ENCODE results near the gene SLC11A1.
A peak's percentile ranks its signal among the peaks of the same experiment; 100 is the strongest.

Gene SLC11A1

GRCh38 chr2:218395090-218395444 is 13.0 kb downstream of the SLC11A1 start:
- no peak for DNase-seq

DNA sequence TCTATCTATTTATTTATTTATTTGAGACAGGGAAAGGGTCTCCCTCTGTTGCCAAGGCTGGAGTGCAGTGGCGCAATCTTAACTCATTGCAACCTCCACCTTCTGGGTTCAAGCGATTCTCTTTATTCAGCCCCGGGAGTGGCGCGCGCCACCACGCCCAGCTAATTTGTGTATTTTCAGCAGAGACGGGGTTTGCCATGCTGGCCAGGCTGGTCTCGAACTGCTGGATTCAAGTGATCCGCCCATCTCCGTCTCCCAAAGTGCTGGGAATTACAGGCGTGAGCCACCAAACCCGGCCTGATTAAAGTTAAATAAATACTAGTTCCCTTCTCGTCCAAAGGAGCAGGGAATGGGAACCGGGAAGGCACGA is 13.4 kb downstream of the SLC11A1 start:
- DNase-seq: no peak

DNA sequence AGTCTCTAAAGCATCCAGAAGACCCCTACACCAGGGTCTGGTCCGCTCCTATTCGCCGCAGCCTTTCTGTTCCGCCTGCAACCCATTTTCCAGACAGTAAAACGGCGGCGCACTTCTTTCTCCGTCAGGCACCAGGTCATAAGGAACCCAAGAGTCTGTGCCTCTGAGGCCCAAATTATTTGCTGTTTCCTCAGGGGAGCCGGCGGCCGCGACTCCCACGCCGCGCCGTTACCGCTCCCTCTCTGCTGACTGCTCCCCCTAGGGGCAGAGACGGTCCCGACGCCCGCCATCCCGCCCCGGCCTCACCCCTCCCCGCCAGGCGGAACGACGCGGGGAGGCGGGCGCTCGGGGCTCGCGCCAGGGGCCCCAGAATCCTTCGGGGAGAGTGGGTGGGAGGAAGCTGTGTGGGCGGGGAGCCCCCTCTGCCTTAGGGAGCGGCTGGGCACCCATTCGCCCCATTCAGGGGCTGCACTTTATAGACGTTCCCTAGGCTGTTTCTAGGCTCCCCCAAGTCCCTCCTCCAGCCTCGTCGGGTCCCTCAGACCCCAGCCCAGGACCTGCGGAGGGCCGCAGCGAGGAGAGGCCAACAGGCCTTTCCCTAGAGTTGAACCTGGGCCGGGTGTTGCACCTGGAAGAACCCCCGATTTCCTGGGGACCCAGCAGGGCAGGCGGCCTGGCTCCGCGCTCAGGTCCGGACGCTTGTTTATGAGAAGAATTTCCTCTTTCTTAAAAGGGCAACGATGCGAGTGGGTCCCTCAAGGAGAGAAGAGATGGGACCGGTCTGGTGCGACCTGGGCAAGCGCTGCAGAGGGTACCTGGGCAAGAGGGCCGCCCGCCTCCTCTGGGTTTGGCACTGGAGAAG is 14.0 kb downstream of the SLC11A1 start:
- peak; percentile 91 for DNase-seq

DNA sequence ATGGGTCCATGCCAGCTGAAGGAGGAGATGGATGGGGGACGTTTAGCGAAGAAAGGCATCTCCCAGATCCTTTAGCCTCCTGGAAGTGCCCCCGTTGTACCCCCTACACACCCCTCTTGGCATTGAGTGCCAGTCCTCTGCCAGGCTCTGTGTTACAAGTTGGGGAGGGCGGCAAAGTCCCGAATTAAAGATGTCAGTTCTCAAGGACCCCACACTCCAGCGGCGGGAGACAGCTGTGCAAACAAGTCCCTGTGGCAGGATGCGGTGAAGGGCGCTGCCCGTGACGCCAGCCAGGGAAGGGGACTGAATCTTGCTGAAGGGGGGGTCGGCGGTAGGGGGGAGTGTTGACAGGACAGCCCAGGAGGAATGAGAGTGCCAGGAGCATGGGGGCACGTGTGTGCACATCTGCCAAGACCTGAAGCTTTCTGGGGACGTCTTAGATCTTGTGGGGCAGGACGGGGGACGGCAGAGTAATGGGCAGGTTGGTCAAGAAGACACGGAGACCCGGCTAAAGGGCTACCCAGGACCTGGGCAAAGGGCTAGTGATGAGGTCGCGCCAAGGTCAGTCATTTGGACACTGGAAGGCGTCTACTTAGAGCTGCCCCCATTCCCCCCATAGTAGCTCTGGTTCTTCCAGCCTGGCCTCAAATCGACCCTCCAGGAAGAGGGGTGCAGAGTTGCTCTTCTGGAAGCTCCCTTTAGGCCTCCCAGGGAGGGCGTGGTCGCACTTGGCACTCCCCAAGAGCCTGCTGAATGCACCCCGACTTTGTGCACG is 14.8 kb downstream of the SLC11A1 start:
- DNase-seq: peak; percentile 79

GRCh38 chr2:218397463-218397819 is 15.4 kb downstream of the SLC11A1 start:
- no peak for DNase-seq

GRCh38 chr2:218397820-218398436 is 15.9 kb downstream of the SLC11A1 start:
- peak; percentile 66 for DNase-seq

GRCh38 chr2:218398437-218399390 is 16.6 kb downstream of the SLC11A1 start:
- peak; percentile 60 for DNase-seq

DNA sequence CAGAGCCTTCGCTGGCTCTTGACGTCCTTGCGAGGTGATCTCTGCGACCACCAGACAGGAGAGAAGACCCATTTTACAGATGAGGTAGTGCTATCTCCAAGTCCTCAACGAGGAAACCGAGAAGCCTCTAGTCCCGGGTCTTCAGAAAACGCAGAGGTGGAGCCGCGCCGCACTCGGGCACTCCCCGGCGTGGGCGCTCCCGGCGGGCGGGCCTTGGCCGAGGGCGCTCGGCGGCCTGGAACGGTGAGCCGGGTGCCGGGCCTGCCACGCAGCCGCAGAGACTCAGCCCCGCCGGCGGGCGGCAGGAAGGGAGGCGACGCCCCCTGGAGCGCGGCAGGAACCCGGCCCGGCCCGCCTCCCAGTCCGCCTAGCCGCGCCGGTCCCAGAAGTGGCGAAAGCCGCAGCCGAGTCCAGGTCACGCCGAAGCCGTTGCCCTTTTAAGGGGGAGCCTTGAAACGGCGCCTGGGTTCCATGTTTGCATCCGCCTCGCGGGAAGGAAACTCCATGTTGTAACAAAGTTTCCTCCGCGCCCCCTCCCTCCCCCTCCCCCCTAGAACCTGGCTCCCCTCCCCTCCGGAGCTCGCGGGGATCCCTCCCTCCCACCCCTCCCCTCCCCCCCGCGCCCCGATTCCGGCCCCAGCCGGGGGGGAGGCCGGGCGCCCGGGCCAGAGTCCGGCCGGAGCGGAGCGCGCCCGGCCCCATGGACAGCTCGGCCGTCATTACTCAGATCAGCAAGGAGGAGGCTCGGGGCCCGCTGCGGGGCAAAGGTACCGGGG is 17.5 kb downstream of the SLC11A1 start, which contains the start of gene CTDSP1:
CTDSP1 (plus strand) TSS at position 478 of the 776 bp plus-strand sequence; CDS start at position 701, 223 bp downstream.
- peak; percentile 89 for DNase-seq

DNA sequence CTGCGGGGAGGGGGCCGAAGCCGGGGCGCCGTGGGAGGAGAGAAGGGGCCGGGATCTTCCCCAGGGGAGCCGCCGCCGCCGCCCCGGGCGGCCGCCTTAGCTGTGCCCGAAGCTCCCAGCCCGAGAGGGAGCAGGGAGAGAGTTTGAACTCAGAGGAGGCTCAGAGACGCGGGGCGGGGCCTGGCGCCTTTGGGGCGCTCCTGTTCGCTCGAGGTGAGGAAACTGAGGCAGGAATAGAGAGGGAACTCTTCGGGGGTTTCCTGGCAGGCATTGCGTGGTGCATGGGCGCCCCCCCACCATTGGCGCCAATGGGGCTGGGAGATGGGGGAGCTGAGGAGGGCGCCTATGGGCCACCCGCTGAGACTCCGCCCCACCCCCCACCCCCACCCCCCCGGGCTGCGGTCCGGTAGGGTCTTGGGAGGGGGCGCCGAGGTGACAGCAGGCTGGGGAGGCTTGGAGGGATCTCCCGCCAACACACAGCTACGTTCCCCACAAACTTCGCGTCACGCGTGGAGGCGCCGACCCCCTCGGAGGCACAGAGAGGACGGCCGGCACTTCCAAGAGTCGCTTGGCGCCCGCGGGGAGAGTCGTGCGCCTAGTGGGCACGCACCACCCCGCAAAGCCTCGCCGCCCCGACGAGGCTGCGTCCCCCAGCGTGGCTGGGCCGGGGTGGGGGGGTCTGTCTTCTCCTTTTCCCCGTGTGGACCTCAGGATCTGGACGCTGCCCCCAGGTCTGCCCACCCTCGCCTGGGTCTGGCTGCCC is 18.3 kb downstream of the SLC11A1 start:
- DNase-seq: no peak

DNA sequence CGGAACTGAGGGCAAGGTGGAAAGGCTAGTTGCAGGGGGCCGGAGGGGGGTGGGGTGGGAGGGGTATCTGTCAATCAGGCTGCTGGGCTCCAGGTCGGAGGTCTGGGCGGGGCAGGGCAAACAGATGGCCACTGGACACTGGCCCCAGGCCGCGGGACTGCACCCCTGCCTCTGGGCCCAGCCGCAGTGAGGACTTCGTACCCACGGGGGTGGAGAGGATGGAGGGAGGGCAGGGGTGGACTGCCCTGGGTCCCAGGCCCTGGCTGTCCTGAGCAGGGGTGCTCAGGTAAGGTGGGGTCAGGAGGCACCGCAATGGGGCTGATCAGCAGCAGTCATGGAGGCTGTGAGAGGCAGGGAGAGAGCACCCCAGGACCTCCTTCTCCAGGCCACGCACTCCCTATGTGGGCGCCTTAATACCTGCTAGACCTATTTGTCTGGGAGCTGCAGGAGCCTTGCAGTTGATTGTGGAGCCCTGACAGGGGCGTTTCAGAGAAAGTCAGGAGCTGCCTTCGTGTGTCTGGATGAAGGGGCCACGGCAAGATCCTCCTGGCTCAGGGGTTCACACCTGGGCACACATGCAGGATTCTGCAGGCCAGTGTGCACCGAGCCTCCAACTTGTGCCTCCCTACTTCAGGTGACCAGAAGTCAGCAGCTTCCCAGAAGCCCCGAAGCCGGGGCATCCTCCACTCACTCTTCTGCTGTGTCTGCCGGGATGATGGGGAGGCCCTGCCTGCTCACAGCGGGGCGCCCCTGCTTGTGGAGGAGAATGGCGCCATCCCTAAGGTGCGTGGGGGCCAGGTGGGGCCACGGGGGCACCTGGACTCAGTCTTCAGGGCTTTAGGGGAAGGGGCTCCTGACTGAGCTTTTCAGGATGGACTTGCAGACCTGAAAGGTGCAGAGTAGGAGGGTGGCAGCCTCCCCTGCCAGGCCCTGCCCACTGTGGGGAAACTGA is 19.1 kb downstream of the SLC11A1 start:
- DNase-seq: no peak

GRCh38 chr2:218401890-218402289 is 19.8 kb downstream of the SLC11A1 start:
- no peak for DNase-seq

DNA sequence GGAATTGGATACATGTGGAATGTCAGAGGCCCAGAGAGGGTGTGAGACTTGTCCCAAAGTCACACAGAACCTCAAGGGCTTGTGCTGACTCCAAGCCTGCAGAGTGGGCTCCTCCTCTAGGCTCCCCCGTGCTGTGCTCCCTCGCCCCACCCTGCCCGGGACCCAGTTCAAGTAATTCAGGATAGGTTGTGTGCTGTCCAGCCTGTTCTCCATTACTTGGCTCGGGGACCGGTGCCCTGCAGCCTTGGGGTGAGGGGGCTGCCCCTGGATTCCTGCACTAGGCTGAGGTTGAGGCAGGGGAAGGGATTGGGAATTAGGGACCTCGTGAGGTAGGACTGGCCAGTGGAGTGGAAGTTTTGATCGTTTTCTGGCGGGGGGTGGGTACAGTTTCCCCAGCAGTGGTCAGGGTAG is 20.4 kb downstream of the SLC11A1 start:
- DNase-seq: no peak

GRCh38 chr2:218402911-218403411 is 20.9 kb downstream of the SLC11A1 start:
- DNase-seq: no peak

DNA sequence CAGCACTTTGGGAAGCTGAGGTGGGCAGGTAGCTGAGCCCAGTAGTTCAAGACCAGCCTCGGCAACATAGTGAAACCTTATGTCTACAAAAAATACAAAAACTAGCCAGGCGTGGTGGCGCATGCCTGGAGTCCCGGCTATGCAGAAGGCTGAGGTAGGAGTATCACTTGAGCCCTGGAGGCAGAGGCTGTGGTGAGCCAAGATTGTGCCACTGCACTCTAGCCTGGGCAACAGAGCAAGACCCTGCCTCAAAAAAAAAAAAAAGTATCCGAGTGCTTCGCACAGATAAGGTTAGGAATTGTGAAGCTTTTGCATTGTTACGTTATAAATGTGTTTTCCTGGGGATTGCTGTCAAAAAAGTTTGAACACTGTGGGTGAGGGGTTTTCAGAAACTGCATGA is 21.7 kb downstream of the SLC11A1 start:
- DNase-seq: no peak

- DNase-seq: no peak
Observed at GRCh38 chr2:218404351-218405085, 22.4 kb downstream of the SLC11A1 start.

GRCh38 chr2:218405086-218405745 is 23.1 kb downstream of the SLC11A1 start:
- DNase-seq: no peak

DNA sequence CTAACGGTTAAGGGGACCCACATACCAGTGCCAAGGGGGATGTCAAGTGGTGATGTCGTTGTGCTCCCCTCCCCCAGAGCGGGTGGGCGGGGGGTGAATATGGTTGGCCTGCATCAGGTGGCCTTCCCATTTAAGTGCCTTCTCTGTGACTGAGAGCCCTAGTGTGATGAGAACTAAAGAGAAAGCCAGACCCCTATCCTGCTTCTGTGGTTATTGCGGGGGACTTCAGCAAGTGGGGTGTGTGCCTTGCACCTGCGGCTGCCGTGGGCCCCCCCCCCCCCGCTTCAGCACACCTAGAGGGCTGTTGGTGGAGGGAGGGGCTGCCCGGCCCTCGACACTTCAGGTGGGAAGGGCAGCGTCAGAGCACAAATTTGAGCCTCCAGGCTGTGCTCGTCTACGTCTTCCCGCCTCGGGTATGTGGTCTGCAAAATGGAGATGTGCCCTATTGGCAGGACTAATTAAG is 23.7 kb downstream of the SLC11A1 start:
- DNase-seq: no peak

All from activated gamma-delta T cell treated with Interleukin-2 at 50 U/mL for 16 hours (primary cell).